Mesendoderm (in vitro differentiated cells): ENCODE data around the gene SPTBN4.
A peak's percentile ranks its signal among the peaks of the same experiment; 100 is the strongest.

ENCODE experiments used
- DNase-seq: peaks from one replicate; pipeline ENCODE4 v3.0.0; 2013
- H2AK5ac ChIP-seq: 2 replicates; pipeline ENCODE4 v1.6.1; 2013; ENCODE audit warnings: low read length, inconsistent platforms
- H2BK120ac ChIP-seq: 2 replicates; pipeline ENCODE4 v1.6.1; 2013; ENCODE audit warnings: low read depth, mild to moderate bottlenecking, low read length, moderate library complexity, mixed read lengths
- H2BK15ac ChIP-seq: replicated peaks from 2 replicates; pipeline ENCODE4 v1.6.1; 2013; ENCODE audit warnings: low read depth, mild to moderate bottlenecking, moderate library complexity
- H2BK5ac ChIP-seq: 2 replicates; pipeline ENCODE4 v1.6.1; 2013; ENCODE audit warnings: low read length, inconsistent platforms
- H3K18ac ChIP-seq: 2 replicates; pipeline ENCODE4 v1.6.1; 2013; ENCODE audit warnings: mild to moderate bottlenecking, low read length, mixed read lengths
- H3K23ac ChIP-seq: one replicate; pipeline ENCODE4 v1.6.1; 2013; ENCODE audit warnings: low read length
- H3K27ac ChIP-seq: 2 replicates; pipeline ENCODE4 v1.5.1; 2013; ENCODE audit warnings: low read depth, mild to moderate bottlenecking, inconsistent platforms, low read length, moderate library complexity
- H3K27me3 ChIP-seq: 2 replicates; pipeline ENCODE4 v1.6.1; 2013; ENCODE audit warnings: low read length, control low read depth, mild to moderate bottlenecking, inconsistent platforms; ENCODE audit not compliant: insufficient read depth, poor library complexity
- H3K36me3 ChIP-seq: 2 replicates; pipeline ENCODE4 v1.6.1; 2013; ENCODE audit warnings: low read length, inconsistent platforms; ENCODE audit not compliant: control insufficient read depth, insufficient read depth
- H3K4ac ChIP-seq: one replicate; pipeline ENCODE4 v1.6.1; 2013; ENCODE audit warnings: low read depth, mild to moderate bottlenecking, low read length, moderate library complexity
- H3K4me1 ChIP-seq: 2 replicates; pipeline ENCODE4 v1.6.1; 2013; ENCODE audit warnings: low read depth, low read length, inconsistent platforms; ENCODE audit not compliant: control insufficient read depth
- H3K4me2 ChIP-seq: 2 replicates; pipeline ENCODE4 v1.6.1; 2013; ENCODE audit warnings: low read length
- H3K4me3 ChIP-seq: 2 replicates; pipeline ENCODE4 v1.5.1; 2013; ENCODE audit warnings: mild to moderate bottlenecking, low read length
- H3K56ac ChIP-seq: one replicate; pipeline ENCODE4 v1.6.1; 2013; ENCODE audit warnings: low read length
- H3K79me1 ChIP-seq: 2 replicates; pipeline ENCODE4 v1.6.1; 2013; ENCODE audit warnings: low read length, inconsistent platforms
- H3K79me2 ChIP-seq: 2 replicates; pipeline ENCODE4 v1.6.1; 2013; ENCODE audit warnings: mild to moderate bottlenecking, low read length; ENCODE audit not compliant: control insufficient read depth, insufficient read depth
- H3K9ac ChIP-seq: 2 replicates; pipeline ENCODE4 v1.6.1; 2013; ENCODE audit warnings: low read length, inconsistent platforms
- H4K5ac ChIP-seq: one replicate; pipeline ENCODE4 v1.6.1; 2013; ENCODE audit warnings: low read length
- H4K8ac ChIP-seq: one replicate; pipeline ENCODE4 v1.6.1; 2013; ENCODE audit warnings: low read depth, mild to moderate bottlenecking, control low read depth, low read length, moderate library complexity
- WGBS: extraction: QIAGEN DNeasy Blood & Tissue Kit; methylation state at CpG from one replicate; pipeline ENCODE4 v1.1.7; 2013; ENCODE audit warnings: low lambda C conversion rate, missing lambda C conversion rate; ENCODE audit not compliant: insufficient coverage; ENCODE audit errors: extremely low coverage; 5-methylcytosine and 5-hydroxymethylcytosine counted together

The SPTBN4 gene

GRCh38 chr19:40433391-40434216 is 33.2 kb upstream of the SPTBN4 start:
- H3K79me2 ChIP-seq: no peaks in the 10 kb centered on the region
- peak; percentile 94 for DNase-seq
- H3K56ac ChIP-seq: peak overlapping the region; percentile 98

GRCh38 chr19:40438284-40438683 is 28.5 kb upstream of the SPTBN4 start:
- no peak overlapping the region for H3K9ac ChIP-seq

More at GRCh38 chr19:40433391-40434216, 33.2 kb upstream of the SPTBN4 start:
- H4K5ac ChIP-seq: peak overlapping the region; percentile 77
- peak overlapping the region; percentile 81 for H3K18ac ChIP-seq
- no peaks in the 10 kb centered on the region for H3K4me1 ChIP-seq
- H3K79me1 ChIP-seq: no peaks in the 10 kb centered on the region
- no peak overlapping the region for H2BK120ac ChIP-seq
- H2AK5ac ChIP-seq: no peak overlapping the region
- H3K27me3 ChIP-seq: no peaks in the 10 kb centered on the region
- no peaks in the 10 kb centered on the region for H3K36me3 ChIP-seq
- H4K8ac ChIP-seq: peak overlapping the region; percentile 95
- H3K4me3 ChIP-seq: peak overlapping the region; percentile 23
- peak overlapping the region; percentile 74 for H3K4me2 ChIP-seq
- peak overlapping the region; percentile 97 for H3K27ac ChIP-seq
- no CpG with 5 or more reads among the region's 50 CpGs for WGBS
- H3K4ac ChIP-seq: peak overlapping the region; percentile 87
- no peak overlapping the region for H2BK15ac ChIP-seq
- peak overlapping the region; percentile 66 for H3K23ac ChIP-seq
- peak overlapping the region; percentile 92 for H3K9ac ChIP-seq
- H2BK5ac ChIP-seq: peak overlapping the region; percentile 84

GRCh38 chr19:40441719-40442253 is 25.0 kb upstream of the SPTBN4 start:
- Histone ChIP-seq H3K27me3 (no peaks in the 10 kb centered on the region), H2BK15ac (no peak overlapping the region), H3K18ac (no peak overlapping the region), H3K27ac (no peak overlapping the region), H4K5ac (no peak overlapping the region), H3K56ac (no peak overlapping the region), H2AK5ac (no peak overlapping the region), H3K79me2 (peaks cover 23% of the 10 kb centered on the region), H4K8ac (no peak overlapping the region), H2BK5ac (no peak overlapping the region), H3K23ac (no peak overlapping the region), H3K79me1 (peaks cover 11% of the 10 kb centered on the region), H3K4ac (no peak overlapping the region), H2BK120ac (no peak overlapping the region), H3K9ac (no peak overlapping the region), H3K4me1 (no peaks in the 10 kb centered on the region), H3K4me2 (no peak overlapping the region), H3K4me3 (no peak overlapping the region), H3K36me3 (peaks cover 2% of the 10 kb centered on the region)
- WGBS: no CpG with 5 or more reads among the region's 11 CpGs
- no peak for DNase-seq

More at GRCh38 chr19:40438284-40438683, 28.5 kb upstream of the SPTBN4 start:
- H3K18ac ChIP-seq: no peak overlapping the region
- H4K8ac ChIP-seq: no peak overlapping the region
- H3K79me1 ChIP-seq: peaks cover 9% of the 10 kb centered on the region
- H2BK5ac ChIP-seq: no peak overlapping the region
- no peak overlapping the region for H4K5ac ChIP-seq
- peaks cover 2% of the 10 kb centered on the region for H3K36me3 ChIP-seq
- H2BK15ac ChIP-seq: no peak overlapping the region
- no peak overlapping the region for H3K27ac ChIP-seq
- H3K4ac ChIP-seq: no peak overlapping the region
- no peak overlapping the region for H3K23ac ChIP-seq
- no peak for DNase-seq
- H3K79me2 ChIP-seq: peaks cover 17% of the 10 kb centered on the region
- H3K4me2 ChIP-seq: no peak overlapping the region
- WGBS: no CpG with 5 or more reads among the region's 3 CpGs
- no peak overlapping the region for H3K4me3 ChIP-seq
- H3K56ac ChIP-seq: no peak overlapping the region
- H3K4me1 ChIP-seq: no peaks in the 10 kb centered on the region
- no peak overlapping the region for H2AK5ac ChIP-seq
- H3K27me3 ChIP-seq: no peaks in the 10 kb centered on the region
- no peak overlapping the region for H2BK120ac ChIP-seq

- Histone ChIP-seq H3K56ac (peak overlapping the region; percentile 84), H3K18ac (no peak overlapping the region), H4K5ac (no peak overlapping the region), H3K4me3 (peak overlapping the region; percentile 65), H3K4me1 (no peaks in the 10 kb centered on the region), H3K36me3 (peaks cover 2% of the 10 kb centered on the region), H3K23ac (no peak overlapping the region), H3K4ac (no peak overlapping the region), H4K8ac (no peak overlapping the region), H2BK120ac (no peak overlapping the region), H3K27ac (peak overlapping the region; percentile 20), H2AK5ac (no peak overlapping the region), H3K4me2 (peak overlapping the region; percentile 90), H2BK15ac (no peak overlapping the region), H3K79me2 (peaks cover 23% of the 10 kb centered on the region), H3K9ac (peak overlapping the region; percentile 86), H3K27me3 (no peaks in the 10 kb centered on the region), H2BK5ac (no peak overlapping the region), H3K79me1 (peaks cover 11% of the 10 kb centered on the region)
- WGBS: no CpG with 5 or more reads among the region's 22 CpGs
- no peak for DNase-seq
Measured at GRCh38 chr19:40442328-40443130, 24.3 kb upstream of the SPTBN4 start.

- H4K8ac ChIP-seq: no peak overlapping the region
- H2BK15ac ChIP-seq: no peak overlapping the region
- peak overlapping the region; percentile 99 for H2BK5ac ChIP-seq
- WGBS: no CpG with 5 or more reads among the region's 52 CpGs
- peak overlapping the region; percentile 92 for H3K4ac ChIP-seq
- peak overlapping the region; percentile 100 for H3K56ac ChIP-seq
- H3K36me3 ChIP-seq: peaks cover 2% of the 10 kb centered on the region
- H3K27me3 ChIP-seq: no peaks in the 10 kb centered on the region
- peaks cover 11% of the 10 kb centered on the region for H3K79me1 ChIP-seq
- H3K4me2 ChIP-seq: peak overlapping the region; percentile 23
- no peak overlapping the region for H4K5ac ChIP-seq
- H3K4me3 ChIP-seq: peak overlapping the region; percentile 100
- peak overlapping the region; percentile 62 for H2BK120ac ChIP-seq
- H3K79me2 ChIP-seq: peaks cover 23% of the 10 kb centered on the region
- H3K27ac ChIP-seq: peak overlapping the region; percentile 96
- peak overlapping the region; percentile 93 for H3K18ac ChIP-seq
- DNase-seq: peak; percentile 100
- peak overlapping the region; percentile 97 for H2AK5ac ChIP-seq
- H3K4me1 ChIP-seq: no peaks in the 10 kb centered on the region
- H3K9ac ChIP-seq: peak overlapping the region; percentile 99
- peak overlapping the region; percentile 74 for H3K23ac ChIP-seq
Measured at GRCh38 chr19:40443131-40443999, 23.4 kb upstream of the SPTBN4 start.
